NB4 (cell line): Measurements from ENCODE around the gene EWSR1.

Experiments
- DNase-seq: peaks from one replicate; pipeline ENCODE4 v3.0.0; 2010; ENCODE audit warnings: low read depth
- H3K4me3 ChIP-seq: one replicate; pipeline ENCODE4 v1.5.1; 2011; ENCODE audit warnings: mild to moderate bottlenecking, low read depth, low read length, moderate library complexity
- MYC ChIP-seq: IDR thresholded peaks from 2 replicates; pipeline ENCODE4 v1.6.1; 2011; ENCODE audit warnings: low read depth, low read length
- POLR2A ChIP-seq: IDR thresholded peaks from 2 replicates; pipeline ENCODE4 v1.6.1; 2011; ENCODE audit warnings: mild to moderate bottlenecking; ENCODE audit not compliant: insufficient read length; ENCODE audit errors: extremely low read depth
- TF ChIP-seq, protein P1 (sequence below): IDR thresholded peaks from one replicate; pipeline ENCODE4 v1.5.1; 2012; ENCODE audit warnings: low read depth, low read length
- TF ChIP-seq, protein P2 (sequence below): IDR thresholded peaks from 2 replicates; pipeline ENCODE4 v1.6.1; 2011; ENCODE audit warnings: low read depth, low read length

The EWSR1 gene

DNA sequence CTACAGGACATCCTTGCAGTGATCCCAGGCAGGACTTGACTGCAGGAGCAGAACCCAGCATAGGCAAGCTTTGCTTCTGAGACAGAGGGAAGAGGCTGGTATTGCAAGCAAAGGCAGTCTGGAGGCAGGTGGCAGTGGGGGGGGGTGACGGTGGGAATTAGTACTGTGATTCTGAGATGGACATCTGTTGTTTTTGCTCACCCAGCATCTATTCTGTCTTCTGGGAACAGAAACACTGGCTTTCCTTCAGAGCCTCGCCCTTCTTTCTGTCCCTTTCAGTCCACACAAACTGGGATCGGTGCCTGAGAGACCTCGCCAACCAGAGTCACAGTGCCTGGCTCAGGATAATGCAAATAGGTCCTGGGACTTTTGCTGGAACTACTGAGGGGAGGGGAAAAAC is 78.6 kb downstream of the EWSR1 start:
- DNase-seq: no peak
- no peak overlapping the region for H3K4me3 ChIP-seq
- TF ChIP-seq POLR2A (no peak), MYC (no peak)
- TF ChIP-seq, protein P1, sequence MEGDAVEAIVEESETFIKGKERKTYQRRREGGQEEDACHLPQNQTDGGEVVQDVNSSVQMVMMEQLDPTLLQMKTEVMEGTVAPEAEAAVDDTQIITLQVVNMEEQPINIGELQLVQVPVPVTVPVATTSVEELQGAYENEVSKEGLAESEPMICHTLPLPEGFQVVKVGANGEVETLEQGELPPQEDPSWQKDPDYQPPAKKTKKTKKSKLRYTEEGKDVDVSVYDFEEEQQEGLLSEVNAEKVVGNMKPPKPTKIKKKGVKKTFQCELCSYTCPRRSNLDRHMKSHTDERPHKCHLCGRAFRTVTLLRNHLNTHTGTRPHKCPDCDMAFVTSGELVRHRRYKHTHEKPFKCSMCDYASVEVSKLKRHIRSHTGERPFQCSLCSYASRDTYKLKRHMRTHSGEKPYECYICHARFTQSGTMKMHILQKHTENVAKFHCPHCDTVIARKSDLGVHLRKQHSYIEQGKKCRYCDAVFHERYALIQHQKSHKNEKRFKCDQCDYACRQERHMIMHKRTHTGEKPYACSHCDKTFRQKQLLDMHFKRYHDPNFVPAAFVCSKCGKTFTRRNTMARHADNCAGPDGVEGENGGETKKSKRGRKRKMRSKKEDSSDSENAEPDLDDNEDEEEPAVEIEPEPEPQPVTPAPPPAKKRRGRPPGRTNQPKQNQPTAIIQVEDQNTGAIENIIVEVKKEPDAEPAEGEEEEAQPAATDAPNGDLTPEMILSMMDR: no peak
- TF ChIP-seq, protein P2, sequence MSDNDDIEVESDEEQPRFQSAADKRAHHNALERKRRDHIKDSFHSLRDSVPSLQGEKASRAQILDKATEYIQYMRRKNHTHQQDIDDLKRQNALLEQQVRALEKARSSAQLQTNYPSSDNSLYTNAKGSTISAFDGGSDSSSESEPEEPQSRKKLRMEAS: no peak

DNA sequence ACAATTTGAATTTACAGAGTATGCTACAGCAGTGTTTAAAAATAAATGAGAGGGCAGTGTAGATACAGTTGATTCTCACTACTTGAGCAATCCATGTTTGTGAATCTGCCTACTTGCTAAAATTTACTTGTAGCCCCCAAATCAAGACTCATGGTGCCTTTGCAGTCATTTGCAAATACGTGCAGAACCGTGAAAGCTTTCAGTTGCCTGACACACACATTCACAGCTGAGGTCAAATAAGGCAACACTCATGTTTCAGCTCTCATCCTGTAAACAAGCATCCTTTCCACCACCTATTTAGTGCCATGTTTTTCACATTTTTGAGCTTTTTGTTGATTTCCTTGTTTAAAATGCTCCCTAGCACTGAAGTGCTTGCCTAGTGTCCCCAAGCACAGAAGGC is 80.0 kb downstream of the EWSR1 start:
- H3K4me3 ChIP-seq: no peak overlapping the region
- no peak for DNase-seq
- TF ChIP-seq, protein P1: no peak
- no peak for TF ChIP-seq POLR2A
- TF ChIP-seq, protein P2: no peak
- TF ChIP-seq MYC: no peak

DNA sequence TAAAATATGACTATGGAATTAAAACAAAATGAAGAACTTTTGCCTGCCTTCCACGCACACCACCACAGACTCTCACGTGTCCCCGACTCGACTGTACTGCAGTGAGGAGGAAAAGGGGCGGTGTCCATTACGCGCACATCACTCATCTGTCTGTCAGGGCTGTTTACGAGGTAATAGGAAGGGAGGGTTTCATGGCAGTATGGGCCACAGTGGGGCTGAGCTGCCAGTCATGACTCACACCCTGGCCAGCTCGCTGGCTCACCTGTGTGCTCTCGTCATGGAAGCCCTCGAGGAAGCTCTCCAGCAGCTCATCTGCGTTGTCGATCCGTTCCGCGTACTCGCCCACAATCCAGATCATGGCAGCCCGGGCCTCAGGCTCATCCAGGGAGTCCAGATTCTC is 80.9 kb downstream of the EWSR1 start:
- TF ChIP-seq POLR2A (no peak), MYC (no peak)
- TF ChIP-seq, protein P2: no peak
- TF ChIP-seq, protein P1: no peak
- no peak for DNase-seq

More for the DNA sequence above, 80.9 kb downstream of the EWSR1 start:
- H3K4me3 ChIP-seq: no peak overlapping the region
